Heart left ventricle (tissue), 16 donors: ENCODE results near the gene FAT2. TPM values are rescaled to one million over a fixed set of nuclear protein-coding genes. Genes with fewer than 3 reads are reported as not detected.

Source experiments
- ATAC-seq, 4 donors: fragments of 200-7000 bp; cut with Tn5 transposase; one replicate each; pipeline ENCODE4 v1.9.1; 2020 to 2022; ENCODE audit warnings: moderate library complexity in 4 of 4, mild to moderate bottlenecking in 3 of 4, moderate number of reproducible peaks in 1 of 4
- DNase-seq, 5 donors: peaks; one replicate each; pipeline ENCODE4 v3.0.0-alpha.2; 2020
- H3K27ac ChIP-seq, 12 donors: fragments of 200-600 bp; sonication (generic) in 4 of 12; one replicate each; pipeline versions ENCODE4 v1.5.0 to v1.8.0; 2016 to 2022; ENCODE audit warnings: mild to moderate bottlenecking in 2 of 12
- H3K27me3 ChIP-seq, 9 donors: fragments of 200-600 bp; sonication (generic) in 2 of 9; one replicate each; pipeline versions ENCODE4 v1.5.1 to v1.8.0; 2016 to 2022; ENCODE audit warnings: mild to moderate bottlenecking in 3 of 9
- H3K36me3 ChIP-seq, 9 donors: fragments of 200-600 bp; sonication (generic) in 2 of 9; one replicate each; pipeline versions ENCODE4 v1.5.0 to v1.8.0; 2018 to 2022; ENCODE audit warnings: mild to moderate bottlenecking in 2 of 9
- H3K4me1 ChIP-seq, 12 donors: fragments of 200-600 bp; sonication (generic) in 4 of 12; one replicate each; pipeline versions ENCODE4 v1.5.0 to v1.8.0; 2016 to 2022; ENCODE audit warnings: mild to moderate bottlenecking in 3 of 12
- H3K4me3 ChIP-seq, 12 donors: fragments of 200-600 bp; sonication (generic) in 4 of 12; one replicate each; pipeline versions ENCODE4 v1.5.0 to v1.8.0; 2017 to 2022; ENCODE audit warnings: mild to moderate bottlenecking in 9 of 12, moderate library complexity in 4 of 12
- H3K9me3 ChIP-seq, 12 donors: fragments of 200-600 bp; sonication (generic) in 4 of 12; one replicate each; pipeline versions ENCODE4 v1.5.0 to v1.8.0; 2016 to 2022; ENCODE audit warnings: mild to moderate bottlenecking in 1 of 12
- POLR2A ChIP-seq, 2 donors: fragments of 450-650 bp; IDR thresholded peaks; one replicate each; pipeline ENCODE4 v1.6.1; 2017; ENCODE audit warnings: antibody characterized with exemption in 2 of 2, mild to moderate bottlenecking in 2 of 2, moderate library complexity in 2 of 2
- WGBS, 4 donors: extraction: QIAGEN DNeasy Blood & Tissue Kit in 2 of 4; methylation state at CpG; one replicate each; pipeline versions ENCODE4 v1.1.5 to v1.1.7; 2013 to 2018; 5-methylcytosine and 5-hydroxymethylcytosine counted together
- intact Hi-C, 10 donors: fragments of 100-400 bp; cut with DNase I; formaldehyde crosslinking; loops; one replicate each; pipeline versions ENCODE4 v1.11.1 to v1.14.2; 2022
- polyA plus RNA-seq, 2 donors: library from polyadenylated mRNA; stranded (reverse); fragments of 200-250 nt; gene quantifications; one replicate each; pipeline ENCODE4 v1.2.3, GENCODE V29; 2013
- total RNA-seq, 9 donors: library from RNA; depleted of rRNA in 2 of 9; stranded (reverse); fragments of >200 nt in 2 of 9; fragmentation: NEBNext Ultra II Directional in 3 of 9; extraction: Animal tissue kit (Norgen Biotek cat#: 25700) in 3 of 9; gene quantifications; one replicate each; pipeline versions ENCODE4 v1.1.0 to v1.2.4, GENCODE V29; 2016 to 2023
- TF ChIP-seq, protein P1 (sequence below), 12 donors: fragments of 200-600 bp; sonication (generic) in 4 of 12; IDR thresholded peaks; one replicate each; pipeline versions ENCODE4 v1.5.0 to v1.8.0; 2018 to 2022; ENCODE audit warnings: antibody characterized with exemption in 12 of 12, mild to moderate bottlenecking in 5 of 12
- donor health status: ischemic (EF 13 %, LVEDD 7.1; RV severe dilation, severe dysfunction).
- donor health status: healthy with polysubstance abuse.
- donor health status: DM: no; HTN: yes; CAD: no.
- donor health status: DM: no; HTN: no; CAD: no.
- donor health status: ischemic (EF 25% LVEDD 6.9; RV normal size, moderate dysfunction).
- donor health status: ischemic (EF 25% LVEDD 5.7; RV mildly dilated, moderate dysfunction).
- donor health status: healthy.
- donor health status: DM: yes; HTN: yes; CAD: no.
- donor health status: ischemic (EF 35%, LVEDD 5.7; RV mildly dilated, moderate dysfunction).
- donor health status: nonischemic (EF 11% LVEDD 7.7; RV severe dilation, severe dysfunction).
- donor health status: DM: yes; HTN: yes; CAD: no.
- donor health status: PGD.
- donor health status: ischemic (EF 29% LVEDD 5.4; RV normal size, mild dysfunction).
- donor health status: nonischemic (EF 23%, LVEDD 6.1; RV moderate dilation, normal function).

The FAT2 gene
- total and polyA plus RNA-seq, 11 donors: 0.01 to 0.18 (median 0.04) TPM; not detected in 3

DNA sequence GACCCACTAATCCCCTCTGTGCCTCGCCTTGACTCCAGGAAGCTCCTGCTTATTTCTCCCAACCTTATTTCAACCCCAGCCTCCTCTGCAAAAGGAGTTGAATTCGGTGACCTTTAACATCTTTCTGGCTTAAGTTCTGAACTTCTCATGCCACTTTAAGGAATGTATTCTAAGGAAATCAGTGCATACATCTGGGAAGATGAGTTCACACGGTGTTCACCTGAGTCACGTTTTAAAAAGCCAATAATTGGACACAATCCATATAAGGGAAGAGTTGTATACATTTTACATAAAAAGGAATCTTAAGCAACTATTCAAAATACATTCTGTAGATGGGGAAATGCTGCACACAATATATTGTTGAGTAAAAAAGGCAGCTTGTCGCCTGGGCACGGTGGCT lies 33.2 kb downstream of the FAT2 start:
- TF ChIP-seq, protein P1, sequence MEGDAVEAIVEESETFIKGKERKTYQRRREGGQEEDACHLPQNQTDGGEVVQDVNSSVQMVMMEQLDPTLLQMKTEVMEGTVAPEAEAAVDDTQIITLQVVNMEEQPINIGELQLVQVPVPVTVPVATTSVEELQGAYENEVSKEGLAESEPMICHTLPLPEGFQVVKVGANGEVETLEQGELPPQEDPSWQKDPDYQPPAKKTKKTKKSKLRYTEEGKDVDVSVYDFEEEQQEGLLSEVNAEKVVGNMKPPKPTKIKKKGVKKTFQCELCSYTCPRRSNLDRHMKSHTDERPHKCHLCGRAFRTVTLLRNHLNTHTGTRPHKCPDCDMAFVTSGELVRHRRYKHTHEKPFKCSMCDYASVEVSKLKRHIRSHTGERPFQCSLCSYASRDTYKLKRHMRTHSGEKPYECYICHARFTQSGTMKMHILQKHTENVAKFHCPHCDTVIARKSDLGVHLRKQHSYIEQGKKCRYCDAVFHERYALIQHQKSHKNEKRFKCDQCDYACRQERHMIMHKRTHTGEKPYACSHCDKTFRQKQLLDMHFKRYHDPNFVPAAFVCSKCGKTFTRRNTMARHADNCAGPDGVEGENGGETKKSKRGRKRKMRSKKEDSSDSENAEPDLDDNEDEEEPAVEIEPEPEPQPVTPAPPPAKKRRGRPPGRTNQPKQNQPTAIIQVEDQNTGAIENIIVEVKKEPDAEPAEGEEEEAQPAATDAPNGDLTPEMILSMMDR (IDR thresholded peaks at IDR 0.05): no peak
- no peak for TF ChIP-seq POLR2A (IDR thresholded peaks at IDR 0.05)

GRCh38 chr5:151557466-151557865 lies 33.7 kb downstream of the FAT2 start:
- no peak for ATAC-seq
- intact Hi-C loops: no loop called here
- 57 to 90% (median 88%) methylated on average over 1 of the region's 1 CpG for WGBS, 4 donors

More for the DNA sequence above, 33.2 kb downstream of the FAT2 start:
- DNase-seq (no peak), ATAC-seq (no peak)
- Histone ChIP-seq H3K36me3 (no peaks in the 10 kb centered on the region), H3K27ac (no peak overlapping the region), H3K9me3 (no peaks in the 10 kb centered on the region), H3K4me3 (no peak overlapping the region), H3K27me3 (no peaks in the 10 kb centered on the region), H3K4me1 (no peaks in the 10 kb centered on the region)
- WGBS, 4 donors: 83 to 91% (median 85%) methylated on average over 6 of the region's 6 CpGs
- intact Hi-C loops: no loop called here

GRCh38 chr5:151556806-151557205 lies 34.3 kb downstream of the FAT2 start:
- no peaks in the 10 kb centered on the region for H3K36me3 ChIP-seq
- no peak overlapping the region for H3K4me3 ChIP-seq
- no peak overlapping the region for H3K27ac ChIP-seq
- no peaks in the 10 kb centered on the region for H3K4me1 ChIP-seq
- intact Hi-C loops: no loop called here
- 61 to 64% (median 62%) methylated on average over 6 of the region's 6 CpGs for WGBS, 4 donors
- DNase-seq: no peak
- H3K27me3 ChIP-seq: no peaks in the 10 kb centered on the region
- ATAC-seq: no peak
- H3K9me3 ChIP-seq: no peaks in the 10 kb centered on the region
- TF ChIP-seq, protein P1 (IDR thresholded peaks at IDR 0.05): no peak
- TF ChIP-seq POLR2A (IDR thresholded peaks at IDR 0.05): no peak

More at GRCh38 chr5:151557466-151557865, 33.7 kb downstream of the FAT2 start:
- Histone ChIP-seq H3K9me3 (no peaks in the 10 kb centered on the region), H3K27me3 (no peaks in the 10 kb centered on the region), H3K27ac (no peak overlapping the region), H3K4me1 (no peaks in the 10 kb centered on the region), H3K36me3 (no peaks in the 10 kb centered on the region), H3K4me3 (no peak overlapping the region)
- TF ChIP-seq, protein P1 (IDR thresholded peaks at IDR 0.05): no peak
- no peak for TF ChIP-seq POLR2A (IDR thresholded peaks at IDR 0.05)
- no peak for DNase-seq

DNA sequence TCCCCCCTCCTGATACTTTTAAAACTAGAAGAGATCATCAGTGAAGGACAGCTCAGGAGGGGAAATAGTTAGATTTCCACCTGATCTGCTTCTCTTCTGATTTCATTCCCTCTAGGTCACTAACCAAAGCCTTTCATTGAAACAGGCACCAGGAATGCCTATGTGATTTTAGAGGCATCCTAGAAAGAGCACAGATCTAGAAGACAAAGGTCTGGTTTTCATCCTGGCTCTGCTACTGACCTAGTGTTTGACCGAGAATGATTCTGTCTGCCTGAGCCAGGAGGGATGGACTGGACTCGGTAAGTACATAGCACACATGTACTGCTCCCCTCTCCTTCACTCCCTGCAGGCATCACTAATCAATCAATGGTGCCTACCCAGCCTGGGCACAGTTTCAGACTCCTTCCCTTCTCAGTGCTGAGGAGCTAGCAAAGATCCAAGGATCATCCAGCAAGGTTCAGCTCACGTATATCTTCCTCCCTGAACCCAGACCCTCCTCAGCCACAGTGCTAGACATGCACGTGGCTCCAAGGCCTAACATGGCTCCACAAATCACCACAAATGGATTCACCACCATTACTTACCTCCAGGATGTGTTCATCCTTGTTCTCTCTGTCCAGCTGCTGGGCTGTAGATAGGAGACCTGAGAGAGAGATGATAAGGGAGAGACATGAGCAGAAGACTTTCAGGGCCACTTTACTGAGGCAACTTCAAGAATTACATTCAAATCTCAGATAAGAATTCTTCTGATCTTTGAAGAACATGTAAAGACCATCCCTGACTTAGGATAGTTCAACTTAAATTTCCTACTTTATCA lies 35.2 kb downstream of the FAT2 start:
- ATAC-seq (no peak), DNase-seq (no peak)
- Histone ChIP-seq H3K9me3 (no peaks in the 10 kb centered on the region), H3K4me1 (no peaks in the 10 kb centered on the region), H3K27me3 (no peaks in the 10 kb centered on the region), H3K27ac (no peak overlapping the region), H3K36me3 (no peaks in the 10 kb centered on the region), H3K4me3 (no peak overlapping the region)
- TF ChIP-seq, protein P1 (IDR thresholded peaks at IDR 0.05): no peak
- no peak for TF ChIP-seq POLR2A (IDR thresholded peaks at IDR 0.05)
- 75 to 90% (median 84%) methylated on average over 4 of the region's 4 CpGs for WGBS, 4 donors
- intact Hi-C loops: no loop called here
